ENCODE data around the gene CLDN24.

- TF ChIP-seq CTCF (IDR thresholded peaks at IDR 0.05) (no peak), POLR2A (IDR thresholded peaks at IDR 0.05) (no peak), POLR2AphosphoS5 (IDR thresholded peaks at IDR 0.05) (no peak)
Measured at GRCh38 chr4:183356931-183357675, 34.9 kb upstream of the CLDN24 start.
